ENCODE results near the gene CFAP61. TPM values are rescaled to one million over a fixed set of nuclear protein-coding genes. Genes with fewer than 3 reads are reported as not detected.

CFAP61 gene
- total and polyA plus RNA-seq, 2 donors from 2014 or later, result 0.58 to 2.6 TPM

- Histone ChIP-seq H3K4me3 (ENCODE audit: low read length in 3 of 3) (no peak overlapping the region), H3K4me1 (ENCODE audit: control insufficient read depth in 2 of 3, insufficient read depth in 2 of 3, low read depth in 1 of 3, low read length in 3 of 3) (no peaks in the 10 kb centered on the region), H3K9ac (ENCODE audit: low read length in 3 of 3) (no peak overlapping the region), H3K9me3 (ENCODE audit: control insufficient read depth in 2 of 3, insufficient read depth in 1 of 3, low read length in 3 of 3) (no peaks in the 10 kb centered on the region), H3K36me3 (ENCODE audit: control insufficient read depth in 2 of 3, insufficient read depth in 3 of 3, low read length in 3 of 3) (no peaks in the 10 kb centered on the region), H3K27ac (ENCODE audit: low read depth in 2 of 2, low read length in 2 of 2) (no peak overlapping the region), H3K27me3 (ENCODE audit: control insufficient read depth, insufficient read depth, low read length) (no peaks in the 10 kb centered on the region)
- intact Hi-C loops (cut with DNase I), result no loop called here
- FAIRE-seq (no peak), DNase-seq (no peak)
- TF ChIP-seq CTCF (IDR thresholded peaks at IDR 0.05; ENCODE audit: borderline replicate concordance, extremely low read depth, insufficient read depth), result no peak
Measured at GRCh38 chr20:20340443-20340842, 288.1 kb downstream of the CFAP61 start.

DNA sequence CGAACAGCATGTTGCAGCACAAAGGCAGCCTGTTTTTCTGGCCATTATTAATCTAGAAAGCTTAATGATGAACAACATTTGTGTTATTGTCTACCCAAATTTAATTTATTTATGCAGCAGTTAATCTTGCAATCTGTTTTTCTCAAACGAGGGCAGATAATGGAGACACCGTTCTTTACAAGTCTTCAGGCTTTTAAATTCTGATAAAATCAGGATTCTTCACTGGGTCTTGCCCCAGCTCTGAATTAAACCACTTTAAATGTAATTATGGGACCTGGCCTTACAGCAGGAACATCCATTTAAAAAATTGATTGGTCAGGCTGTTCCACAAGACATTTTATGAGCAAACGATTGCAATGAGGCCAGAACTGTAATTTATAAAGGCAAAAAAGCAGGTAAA lies 289.0 kb downstream of the CFAP61 start:
- H3K36me3 ChIP-seq (ENCODE audit: control insufficient read depth in 2 of 3, insufficient read depth in 3 of 3, low read length in 3 of 3), result no peaks in the 10 kb centered on the region
- no peak overlapping the region for H3K9ac ChIP-seq (ENCODE audit: low read length in 3 of 3)
- no peaks in the 10 kb centered on the region for H3K4me1 ChIP-seq (ENCODE audit: control insufficient read depth in 2 of 3, insufficient read depth in 2 of 3, low read depth in 1 of 3, low read length in 3 of 3)
- no peaks in the 10 kb centered on the region for H3K27me3 ChIP-seq (ENCODE audit: control insufficient read depth, insufficient read depth, low read length)
- intact Hi-C loops (cut with DNase I), result no loop called here
- no peak for TF ChIP-seq CTCF (IDR thresholded peaks at IDR 0.05; ENCODE audit: borderline replicate concordance, extremely low read depth, insufficient read depth)
- no peak overlapping the region for H3K27ac ChIP-seq (ENCODE audit: low read depth in 2 of 2, low read length in 2 of 2)
- no peaks in the 10 kb centered on the region for H3K9me3 ChIP-seq (ENCODE audit: control insufficient read depth in 2 of 3, insufficient read depth in 1 of 3, low read length in 3 of 3)
- H3K4me3 ChIP-seq (ENCODE audit: low read length in 3 of 3), result no peak overlapping the region
- FAIRE-seq (no peak), DNase-seq (no peak)

DNA sequence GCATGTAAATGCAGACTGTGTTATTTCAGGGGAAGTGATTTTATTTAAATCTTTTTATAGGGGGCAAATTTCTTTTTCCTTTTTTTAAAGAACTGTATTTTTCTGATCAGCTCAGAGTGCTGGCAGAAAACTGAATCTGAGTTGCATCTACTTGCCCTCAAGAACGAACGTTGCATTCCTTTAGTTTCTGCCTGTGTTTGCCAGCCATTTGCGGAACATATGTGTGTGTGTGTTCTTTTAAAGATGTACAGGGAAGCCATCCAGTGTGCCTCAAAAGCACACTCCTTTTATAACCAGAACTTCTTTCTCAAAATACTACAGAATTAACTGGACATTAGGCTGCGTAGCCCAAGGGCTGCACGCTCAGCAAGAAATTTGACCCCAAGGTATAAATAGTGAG lies 289.7 kb downstream of the CFAP61 start:
- H3K27ac ChIP-seq (ENCODE audit: low read depth in 2 of 2, low read length in 2 of 2), result no peak overlapping the region
- no peaks in the 10 kb centered on the region for H3K4me1 ChIP-seq (ENCODE audit: control insufficient read depth in 2 of 3, insufficient read depth in 2 of 3, low read depth in 1 of 3, low read length in 3 of 3)
- H3K9me3 ChIP-seq (ENCODE audit: control insufficient read depth in 2 of 3, insufficient read depth in 1 of 3, low read length in 3 of 3), result peaks cover 0 to 4% (median 0%) of the 10 kb centered on the region in 3 donors
- H3K4me3 ChIP-seq (ENCODE audit: low read length in 3 of 3), result no peak overlapping the region
- no peak for DNase-seq
- intact Hi-C loops (cut with DNase I), result no loop called here
- H3K27me3 ChIP-seq (ENCODE audit: control insufficient read depth, insufficient read depth, low read length), result no peaks in the 10 kb centered on the region
- FAIRE-seq, result no peak
- TF ChIP-seq CTCF (IDR thresholded peaks at IDR 0.05; ENCODE audit: borderline replicate concordance, extremely low read depth, insufficient read depth), result no peak
- no peaks in the 10 kb centered on the region for H3K36me3 ChIP-seq (ENCODE audit: control insufficient read depth in 2 of 3, insufficient read depth in 3 of 3, low read length in 3 of 3)
- H3K9ac ChIP-seq (ENCODE audit: low read length in 3 of 3), result no peak overlapping the region

DNA sequence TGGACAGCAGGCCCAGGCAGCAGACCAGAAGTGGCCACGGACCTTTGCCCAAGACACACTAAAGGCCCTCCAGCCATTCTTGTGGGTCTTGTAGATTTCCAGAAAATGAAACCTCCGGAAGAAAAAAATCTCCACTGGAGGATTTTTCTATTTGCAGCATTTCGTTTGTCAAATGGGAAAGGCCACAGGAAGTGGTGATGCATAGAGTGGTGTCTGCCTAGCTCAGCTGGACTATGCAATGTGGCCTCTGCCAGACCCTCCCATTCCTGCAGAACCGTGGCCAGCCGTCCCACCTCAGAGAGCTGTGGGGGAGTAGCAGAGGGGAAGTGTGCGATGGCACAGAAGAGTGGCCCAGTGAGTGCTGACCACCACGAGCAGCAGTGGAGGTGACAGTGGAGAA lies 291.6 kb downstream of the CFAP61 start:
- Histone ChIP-seq H3K9me3 (ENCODE audit: control insufficient read depth in 2 of 3, insufficient read depth in 1 of 3, low read length in 3 of 3) (peaks cover 0 to 4% (median 2%) of the 10 kb centered on the region in 3 donors), H3K4me3 (ENCODE audit: low read length in 3 of 3) (no peak overlapping the region), H3K27ac (ENCODE audit: low read depth in 2 of 2, low read length in 2 of 2) (no peak overlapping the region), H3K9ac (ENCODE audit: low read length in 3 of 3) (no peak overlapping the region), H3K36me3 (ENCODE audit: control insufficient read depth in 2 of 3, insufficient read depth in 3 of 3, low read length in 3 of 3) (no peaks in the 10 kb centered on the region), H3K27me3 (ENCODE audit: control insufficient read depth, insufficient read depth, low read length) (no peaks in the 10 kb centered on the region), H3K4me1 (ENCODE audit: control insufficient read depth in 2 of 3, insufficient read depth in 2 of 3, low read depth in 1 of 3, low read length in 3 of 3) (no peaks in the 10 kb centered on the region)
- no peak for DNase-seq
- intact Hi-C loops (cut with DNase I), result no loop called here
- FAIRE-seq, result no peak
- no peak for TF ChIP-seq CTCF (IDR thresholded peaks at IDR 0.05; ENCODE audit: borderline replicate concordance, extremely low read depth, insufficient read depth)

Data from kidney (tissue), 14 donors.